Endothelial cell of umbilical vein (primary cell): Measurements from ENCODE around the gene FAS.

Experiments used
- POLR2A ChIP-seq: IDR thresholded peaks from 2 replicates; pipeline ENCODE4 v1.6.1; 2012; ENCODE audit warnings: low read depth, mild to moderate bottlenecking, control low read depth, low read length
- POLR2AphosphoS5 ChIP-seq: IDR thresholded peaks from 2 replicates; pipeline ENCODE4 v1.6.1; 2012; ENCODE audit warnings: low read depth, mild to moderate bottlenecking, control low read depth, low read length, moderate library complexity; ENCODE audit not compliant: insufficient read depth
- TF ChIP-seq, protein P1 (sequence below), 2 donors: IDR thresholded peaks; 1 replicate in 1 of 2; 2 replicates in 1 of 2; pipeline ENCODE4 v1.5.1; 2011; ENCODE audit warnings: low read length in 2 of 2, mild to moderate bottlenecking in 2 of 2, moderate library complexity in 2 of 2, control low read depth in 1 of 2, inconsistent platforms in 1 of 2, low read depth in 1 of 2; ENCODE audit not compliant: insufficient read depth in 1 of 2; ENCODE audit errors: extremely low read depth in 1 of 2

DNA sequence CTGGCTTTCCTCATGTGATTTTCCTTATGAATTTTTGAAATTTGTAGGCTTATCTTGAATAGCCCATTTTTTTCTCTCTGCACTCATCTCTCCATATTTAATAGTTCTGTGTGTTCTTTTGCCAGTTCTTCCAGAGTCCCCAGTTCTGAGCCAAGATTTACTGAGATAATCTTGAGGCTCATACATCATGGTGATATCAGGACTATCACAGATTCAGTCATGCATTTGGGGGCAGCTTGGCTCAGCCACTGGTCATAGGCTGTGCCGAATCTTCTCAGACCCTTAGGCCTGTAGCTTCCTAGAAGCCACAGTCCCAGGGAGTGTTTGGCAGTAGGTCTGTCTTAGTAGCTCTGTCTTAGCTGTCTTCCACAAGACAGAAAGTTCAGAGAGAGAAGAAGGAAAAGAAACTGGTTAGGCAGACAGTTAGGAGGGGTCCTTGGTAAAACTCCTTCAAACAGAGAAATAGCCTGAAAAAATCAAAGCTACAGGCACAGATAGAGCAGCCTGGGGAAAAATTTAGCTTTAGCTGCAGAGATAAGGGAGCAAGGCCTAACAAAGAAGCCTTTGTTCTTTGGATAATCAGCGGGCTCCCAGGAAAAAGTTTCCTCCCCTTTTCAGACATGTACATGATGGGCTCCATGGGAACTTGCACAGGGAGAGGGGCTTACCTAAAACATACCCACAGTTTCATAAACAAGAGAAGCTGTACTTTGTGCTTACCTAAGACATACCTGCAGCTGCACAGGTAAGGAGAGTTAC, 29.1 kb downstream of the FAS start:
- no peak for TF ChIP-seq POLR2A
- TF ChIP-seq POLR2AphosphoS5: no peak
- TF ChIP-seq, protein P1, sequence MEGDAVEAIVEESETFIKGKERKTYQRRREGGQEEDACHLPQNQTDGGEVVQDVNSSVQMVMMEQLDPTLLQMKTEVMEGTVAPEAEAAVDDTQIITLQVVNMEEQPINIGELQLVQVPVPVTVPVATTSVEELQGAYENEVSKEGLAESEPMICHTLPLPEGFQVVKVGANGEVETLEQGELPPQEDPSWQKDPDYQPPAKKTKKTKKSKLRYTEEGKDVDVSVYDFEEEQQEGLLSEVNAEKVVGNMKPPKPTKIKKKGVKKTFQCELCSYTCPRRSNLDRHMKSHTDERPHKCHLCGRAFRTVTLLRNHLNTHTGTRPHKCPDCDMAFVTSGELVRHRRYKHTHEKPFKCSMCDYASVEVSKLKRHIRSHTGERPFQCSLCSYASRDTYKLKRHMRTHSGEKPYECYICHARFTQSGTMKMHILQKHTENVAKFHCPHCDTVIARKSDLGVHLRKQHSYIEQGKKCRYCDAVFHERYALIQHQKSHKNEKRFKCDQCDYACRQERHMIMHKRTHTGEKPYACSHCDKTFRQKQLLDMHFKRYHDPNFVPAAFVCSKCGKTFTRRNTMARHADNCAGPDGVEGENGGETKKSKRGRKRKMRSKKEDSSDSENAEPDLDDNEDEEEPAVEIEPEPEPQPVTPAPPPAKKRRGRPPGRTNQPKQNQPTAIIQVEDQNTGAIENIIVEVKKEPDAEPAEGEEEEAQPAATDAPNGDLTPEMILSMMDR (IDR thresholded peaks at IDR 0.05; ENCODE audit: extremely low read depth in 1 of 2, insufficient read depth in 1 of 2, low read depth in 1 of 2, low read length in 2 of 2): no peak
